Endothelial cell of umbilical vein (primary cell): ENCODE results near the gene GM2A.

Experiments
- CTCF ChIP-seq, 2 donors: IDR thresholded peaks; 1 replicate in 1 of 2; 2 replicates in 1 of 2; pipeline ENCODE4 v1.5.1; 2011; ENCODE audit warnings: low read length in 2 of 2, mild to moderate bottlenecking in 2 of 2, moderate library complexity in 2 of 2, control low read depth in 1 of 2, inconsistent platforms in 1 of 2, low read depth in 1 of 2; ENCODE audit not compliant: insufficient read depth in 1 of 2; ENCODE audit errors: extremely low read depth in 1 of 2
- POLR2A ChIP-seq: IDR thresholded peaks from 2 replicates; pipeline ENCODE4 v1.6.1; 2012; ENCODE audit warnings: low read depth, mild to moderate bottlenecking, control low read depth, low read length
- POLR2AphosphoS5 ChIP-seq: IDR thresholded peaks from 2 replicates; pipeline ENCODE4 v1.6.1; 2012; ENCODE audit warnings: low read depth, mild to moderate bottlenecking, control low read depth, low read length, moderate library complexity; ENCODE audit not compliant: insufficient read depth

DNA sequence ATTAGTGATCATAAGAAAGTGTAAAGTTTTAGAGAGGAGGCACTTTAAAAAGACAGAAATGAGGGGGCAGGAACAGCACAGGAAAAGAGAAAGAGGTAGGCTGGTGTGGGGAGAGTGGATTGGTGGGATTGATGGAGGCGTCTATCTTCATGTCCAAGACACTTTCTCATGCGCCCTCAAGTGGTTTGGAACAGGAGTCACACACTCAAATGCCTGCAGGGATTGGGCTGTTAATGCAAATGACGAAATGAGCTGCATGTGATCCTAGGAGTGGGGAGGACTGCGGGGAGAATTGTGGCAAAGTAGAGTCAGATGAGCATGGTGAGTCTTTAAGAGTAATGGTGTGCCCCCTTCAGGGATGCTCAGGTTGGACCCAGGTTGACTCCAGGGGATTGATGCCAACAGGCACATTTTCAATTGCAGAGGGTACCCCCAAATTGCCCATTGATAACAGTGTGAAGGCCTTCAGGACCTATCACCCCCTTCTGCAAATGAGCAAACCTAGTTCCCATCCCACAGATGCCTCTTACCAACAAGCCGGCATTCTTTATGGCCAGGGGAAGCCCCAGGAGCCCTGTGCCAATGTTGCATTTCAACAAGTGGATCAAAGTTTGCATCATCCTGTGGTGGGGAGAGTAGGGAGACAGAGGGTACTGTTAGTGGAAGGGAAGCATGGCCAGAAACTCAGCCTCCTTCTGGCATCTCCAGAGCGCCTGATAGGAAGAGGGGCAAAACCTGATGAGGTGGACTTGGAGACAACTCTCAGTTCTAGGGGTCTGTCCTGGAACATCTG is 45.3 kb downstream of the GM2A start:
- TF ChIP-seq POLR2AphosphoS5 (no peak), CTCF (IDR thresholded peaks at IDR 0.05; ENCODE audit: extremely low read depth in 1 of 2, insufficient read depth in 1 of 2, low read depth in 1 of 2, low read length in 2 of 2) (peak; percentile 21 to 42), POLR2A (no peak)
